ENCODE measurements around the gene TMEM151B.

TMEM151B gene

DNA sequence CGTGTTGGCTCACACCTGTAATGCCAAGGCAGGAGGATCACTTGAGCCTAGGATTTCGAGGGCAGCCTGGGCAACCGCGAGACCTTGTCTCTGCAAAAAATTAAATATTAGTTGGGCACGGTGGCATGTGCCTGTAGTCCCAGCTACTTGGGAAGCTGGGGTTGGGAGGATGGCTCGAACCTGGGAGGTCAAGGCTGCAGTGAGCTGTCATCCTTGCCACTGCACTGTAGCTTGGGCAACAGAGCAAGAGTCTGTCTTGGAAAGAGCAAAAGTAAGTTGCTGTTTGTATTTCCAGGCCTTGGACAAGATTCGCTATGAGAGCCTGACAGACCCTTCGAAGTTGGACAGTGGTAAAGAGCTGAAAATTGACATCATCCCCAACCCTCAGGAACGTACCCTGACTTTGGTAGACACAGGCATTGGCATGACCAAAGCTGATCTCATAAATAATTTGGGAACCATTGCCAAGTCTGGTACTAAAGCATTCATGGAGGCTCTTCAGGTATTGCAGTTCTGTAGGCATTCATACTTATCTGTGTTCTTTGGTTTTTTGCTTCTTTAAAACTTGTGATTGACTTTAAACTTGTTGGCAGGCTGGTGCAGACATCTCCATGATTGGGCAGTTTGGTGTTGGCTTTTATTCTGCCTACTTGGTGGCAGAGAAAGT lies 21.0 kb upstream of the TMEM151B start:
- peak overlapping the region; percentile 93 for H3K4me3 ChIP-seq (ENCODE audit: low read depth, low read length)
- no peak for DNase-seq (ENCODE audit: low read depth)
- TF ChIP-seq, protein P1, sequence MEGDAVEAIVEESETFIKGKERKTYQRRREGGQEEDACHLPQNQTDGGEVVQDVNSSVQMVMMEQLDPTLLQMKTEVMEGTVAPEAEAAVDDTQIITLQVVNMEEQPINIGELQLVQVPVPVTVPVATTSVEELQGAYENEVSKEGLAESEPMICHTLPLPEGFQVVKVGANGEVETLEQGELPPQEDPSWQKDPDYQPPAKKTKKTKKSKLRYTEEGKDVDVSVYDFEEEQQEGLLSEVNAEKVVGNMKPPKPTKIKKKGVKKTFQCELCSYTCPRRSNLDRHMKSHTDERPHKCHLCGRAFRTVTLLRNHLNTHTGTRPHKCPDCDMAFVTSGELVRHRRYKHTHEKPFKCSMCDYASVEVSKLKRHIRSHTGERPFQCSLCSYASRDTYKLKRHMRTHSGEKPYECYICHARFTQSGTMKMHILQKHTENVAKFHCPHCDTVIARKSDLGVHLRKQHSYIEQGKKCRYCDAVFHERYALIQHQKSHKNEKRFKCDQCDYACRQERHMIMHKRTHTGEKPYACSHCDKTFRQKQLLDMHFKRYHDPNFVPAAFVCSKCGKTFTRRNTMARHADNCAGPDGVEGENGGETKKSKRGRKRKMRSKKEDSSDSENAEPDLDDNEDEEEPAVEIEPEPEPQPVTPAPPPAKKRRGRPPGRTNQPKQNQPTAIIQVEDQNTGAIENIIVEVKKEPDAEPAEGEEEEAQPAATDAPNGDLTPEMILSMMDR (IDR thresholded peaks at IDR 0.05; ENCODE audit: control insufficient read depth, extremely low read depth, insufficient read depth): no peak

DNA sequence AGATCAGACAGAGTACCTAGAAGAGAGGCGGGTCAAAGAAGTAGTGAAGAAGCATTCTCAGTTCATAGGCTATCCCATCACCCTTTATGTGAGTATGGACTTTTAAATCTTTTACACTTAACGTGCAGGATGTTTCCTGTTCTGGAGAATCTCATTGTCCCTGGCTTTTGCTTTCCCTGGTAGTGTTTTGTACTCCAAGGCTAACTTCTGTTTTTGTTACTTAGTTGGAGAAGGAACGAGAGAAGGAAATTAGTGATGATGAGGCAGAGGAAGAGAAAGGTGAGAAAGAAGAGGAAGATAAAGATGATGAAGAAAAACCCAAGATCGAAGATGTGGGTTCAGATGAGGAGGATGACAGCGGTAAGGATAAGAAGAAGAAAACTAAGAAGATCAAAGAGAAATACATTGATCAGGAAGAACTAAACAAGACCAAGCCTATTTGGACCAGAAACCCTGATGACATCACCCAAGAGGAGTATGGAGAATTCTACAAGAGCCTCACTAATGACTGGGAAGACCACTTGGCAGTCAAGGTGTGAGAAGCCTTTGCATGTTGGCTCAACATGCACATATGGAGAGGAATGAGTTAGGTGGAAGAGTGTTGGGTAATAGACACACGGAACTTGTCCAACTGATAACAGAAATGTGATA lies 20.1 kb upstream of the TMEM151B start:
- no peak for DNase-seq (ENCODE audit: low read depth)
- TF ChIP-seq, protein P1 (IDR thresholded peaks at IDR 0.05; ENCODE audit: control insufficient read depth, extremely low read depth, insufficient read depth): no peak
- H3K4me3 ChIP-seq (ENCODE audit: low read depth, low read length): no peak overlapping the region

DNA sequence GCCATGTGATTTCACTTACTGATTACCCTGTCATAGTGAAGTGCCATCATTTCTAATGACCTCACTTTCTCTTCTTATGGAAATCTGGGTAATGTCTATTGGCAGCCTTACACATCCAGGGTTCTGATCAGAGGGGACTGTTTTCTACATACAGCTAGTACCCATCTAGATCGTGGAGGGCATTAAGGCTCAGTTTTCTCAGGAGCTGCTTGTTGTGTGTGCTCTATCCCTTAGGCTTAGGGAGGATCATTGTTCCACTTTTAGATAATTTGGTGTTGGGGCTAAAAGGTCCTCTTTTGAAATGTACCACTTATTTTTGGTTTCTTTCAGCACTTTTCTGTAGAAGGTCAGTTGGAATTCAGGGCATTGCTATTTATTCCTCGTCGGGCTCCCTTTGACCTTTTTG lies 19.5 kb upstream of the TMEM151B start:
- no peak overlapping the region for H3K4me3 ChIP-seq (ENCODE audit: low read depth, low read length)
- TF ChIP-seq, protein P1 (IDR thresholded peaks at IDR 0.05; ENCODE audit: control insufficient read depth, extremely low read depth, insufficient read depth): no peak

DNA sequence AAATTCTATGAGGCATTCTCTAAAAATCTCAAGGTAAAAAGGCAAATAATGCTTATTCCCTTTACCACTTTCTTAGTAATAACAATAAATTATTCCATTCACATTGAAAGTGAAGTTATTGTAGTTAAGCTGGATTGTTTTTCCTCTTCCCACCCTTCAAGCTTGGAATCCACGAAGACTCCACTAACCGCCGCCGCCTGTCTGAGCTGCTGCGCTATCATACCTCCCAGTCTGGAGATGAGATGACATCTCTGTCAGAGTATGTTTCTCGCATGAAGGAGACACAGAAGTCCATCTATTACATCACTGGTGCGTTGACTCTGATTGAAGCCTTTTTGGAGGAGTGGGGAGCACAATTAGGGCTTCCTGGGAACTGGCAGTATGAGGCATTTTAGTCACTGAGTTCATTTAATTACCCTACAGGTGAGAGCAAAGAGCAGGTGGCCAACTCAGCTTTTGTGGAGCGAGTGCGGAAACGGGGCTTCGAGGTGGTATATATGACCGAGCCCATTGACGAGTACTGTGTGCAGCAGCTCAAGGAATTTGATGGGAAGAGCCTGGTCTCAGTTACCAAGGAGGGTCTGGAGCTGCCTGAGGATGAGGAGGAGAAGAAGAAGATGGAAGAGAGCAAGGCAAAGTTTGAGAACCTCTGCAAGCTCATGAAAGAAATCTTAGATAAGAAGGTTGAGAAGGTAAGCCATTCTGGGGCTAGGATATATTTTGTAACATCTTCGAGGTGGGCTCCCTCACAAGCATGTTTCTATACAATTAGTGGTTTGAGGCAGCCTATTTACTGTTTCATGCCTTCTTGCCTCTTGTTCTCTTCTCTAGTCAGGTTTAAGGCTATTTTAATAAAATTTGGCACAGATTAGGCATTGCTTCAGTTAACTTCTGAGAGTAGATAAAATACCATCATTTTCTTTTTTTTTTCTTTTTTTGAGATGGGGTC lies 18.4 kb upstream of the TMEM151B start:
- no peak for DNase-seq (ENCODE audit: low read depth)
- TF ChIP-seq, protein P1 (IDR thresholded peaks at IDR 0.05; ENCODE audit: control insufficient read depth, extremely low read depth, insufficient read depth): no peak
- H3K4me3 ChIP-seq (ENCODE audit: low read depth, low read length): no peak overlapping the region

More for the DNA sequence above, 19.5 kb upstream of the TMEM151B start:
- no peak for DNase-seq (ENCODE audit: low read depth)

DNA sequence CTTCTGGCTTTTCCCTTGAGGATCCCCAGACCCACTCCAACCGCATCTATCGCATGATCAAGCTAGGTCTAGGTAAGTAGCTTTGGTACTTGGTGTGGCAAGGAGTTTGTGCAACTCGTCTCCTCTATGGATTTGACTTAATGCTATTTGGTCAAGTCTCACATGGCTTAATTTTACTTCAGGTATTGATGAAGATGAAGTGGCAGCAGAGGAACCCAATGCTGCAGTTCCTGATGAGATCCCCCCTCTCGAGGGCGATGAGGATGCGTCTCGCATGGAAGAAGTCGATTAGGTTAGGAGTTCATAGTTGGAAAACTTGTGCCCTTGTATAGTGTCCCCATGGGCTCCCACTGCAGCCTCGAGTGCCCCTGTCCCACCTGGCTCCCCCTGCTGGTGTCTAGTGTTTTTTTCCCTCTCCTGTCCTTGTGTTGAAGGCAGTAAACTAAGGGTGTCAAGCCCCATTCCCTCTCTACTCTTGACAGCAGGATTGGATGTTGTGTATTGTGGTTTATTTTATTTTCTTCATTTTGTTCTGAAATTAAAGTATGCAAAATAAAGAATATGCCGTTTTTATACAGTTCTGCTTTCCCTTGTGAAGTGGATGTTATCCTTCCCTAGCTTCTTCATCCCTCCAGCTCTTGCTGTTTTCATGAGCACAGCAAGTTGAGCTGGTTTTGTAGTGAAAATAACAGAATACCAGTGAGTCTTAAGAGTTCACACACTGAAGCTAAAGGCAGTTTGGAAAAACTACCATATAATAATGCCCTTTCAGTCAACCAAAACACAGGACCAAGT lies 16.7 kb upstream of the TMEM151B start:
- DNase-seq (ENCODE audit: low read depth): no peak
- no peak overlapping the region for H3K4me3 ChIP-seq (ENCODE audit: low read depth, low read length)
- TF ChIP-seq, protein P1 (IDR thresholded peaks at IDR 0.05; ENCODE audit: control insufficient read depth, extremely low read depth, insufficient read depth): peak; percentile 33; the same call in 1 of the 2 replicates

Data from LNCaP clone FGC (cell line).